GM19324 (cell line): Measurements from ENCODE around the gene SLC4A8.

ENCODE experiments used
- ATAC-seq: cut with Tn5 transposase; IDR thresholded peaks from one replicate; pipeline ENCODE4 v1.9.1; 2021; ENCODE audit warnings: mild to moderate bottlenecking, moderate library complexity; ENCODE audit not compliant: unreplicated experiment, low FRiP score

The SLC4A8 gene

DNA sequence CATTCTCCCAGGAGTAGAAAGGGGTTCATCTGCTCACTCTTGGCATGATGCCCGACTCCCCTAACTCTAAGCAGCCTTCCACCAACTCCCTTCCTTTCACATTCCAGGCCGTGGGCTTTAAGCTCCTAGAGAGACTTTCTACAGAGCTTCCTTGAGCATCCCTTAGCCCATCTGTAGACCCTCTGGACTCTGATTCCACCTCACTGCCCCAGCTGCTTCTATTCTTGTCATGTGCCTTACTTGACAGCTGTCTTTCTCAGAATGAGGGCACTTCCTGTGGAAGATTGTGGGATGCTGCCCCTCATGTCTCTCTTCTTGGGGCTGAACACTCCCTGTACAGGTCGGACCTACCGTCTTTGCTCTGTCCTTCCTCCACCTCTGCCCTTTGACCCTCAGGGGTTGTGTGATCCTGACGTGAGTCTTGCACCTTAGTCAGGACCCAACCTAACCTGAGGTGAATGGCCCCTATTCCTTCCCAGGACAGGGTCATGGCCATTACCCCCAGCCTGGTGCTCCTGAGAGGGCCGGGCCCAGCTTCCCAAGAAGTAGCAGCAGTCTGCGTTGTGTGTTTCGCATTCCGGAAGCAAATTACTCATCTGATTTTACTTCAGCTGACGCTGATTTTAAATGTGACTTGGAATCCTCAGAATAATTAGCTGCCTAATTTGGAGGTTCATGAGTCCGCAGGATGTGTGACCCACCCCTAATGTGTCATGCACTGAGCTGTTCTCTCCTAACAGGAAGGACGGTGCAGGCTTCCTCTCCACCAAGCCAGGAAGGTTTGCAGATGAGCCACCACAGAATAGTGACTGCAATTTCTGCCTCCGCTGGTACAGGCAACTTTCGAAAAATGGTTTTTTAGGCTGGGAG is 30.7 kb upstream of the SLC4A8 start:
- ATAC-seq = no peak

DNA sequence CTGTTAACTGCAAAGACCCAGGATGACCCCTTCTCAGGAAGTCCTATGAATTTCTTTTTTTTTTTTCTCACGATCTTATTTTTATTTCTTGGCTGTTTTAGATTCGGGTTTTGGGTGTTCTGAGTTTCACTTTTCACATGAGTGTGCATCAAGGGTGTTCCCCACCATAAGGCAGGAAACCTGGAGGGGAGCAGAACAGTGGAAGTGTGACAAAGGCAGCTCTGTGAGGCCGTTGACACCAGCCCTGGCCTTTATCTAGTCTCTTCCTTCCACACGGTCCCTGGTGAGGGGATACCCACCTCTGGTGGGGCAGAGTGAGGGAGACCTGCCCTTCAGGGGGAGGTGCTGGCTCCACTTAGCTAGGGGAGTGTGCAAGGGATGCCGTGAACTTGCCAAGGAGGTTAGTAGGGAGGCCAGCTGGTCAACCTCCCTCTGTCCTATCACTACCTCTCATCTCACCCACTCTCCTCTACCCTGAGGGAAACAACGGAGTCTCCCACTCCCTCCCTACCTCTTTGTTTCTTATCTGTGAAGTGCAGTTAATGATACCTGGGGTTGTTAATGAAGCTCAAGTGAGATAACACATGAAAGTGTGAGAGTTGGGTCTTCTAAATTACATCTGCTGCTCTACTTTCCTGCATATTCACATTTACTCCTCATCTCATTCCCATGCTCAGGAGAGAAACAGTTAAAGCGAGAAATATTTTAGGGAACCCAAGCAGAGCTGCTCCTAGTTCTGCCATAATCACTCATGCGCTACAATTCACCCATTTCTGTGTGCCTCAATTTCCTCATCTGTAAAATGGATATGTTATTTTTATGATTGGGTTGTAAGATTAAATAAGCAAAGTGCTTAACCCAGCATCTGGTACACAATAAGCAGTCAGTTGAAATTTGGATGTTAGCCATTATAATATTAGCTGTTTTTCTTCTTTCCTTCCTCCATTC is 29.1 kb upstream of the SLC4A8 start:
- ATAC-seq = no peak

GRCh38 chr12:51397670-51398069 is 27.0 kb upstream of the SLC4A8 start:
- no peak for ATAC-seq

DNA sequence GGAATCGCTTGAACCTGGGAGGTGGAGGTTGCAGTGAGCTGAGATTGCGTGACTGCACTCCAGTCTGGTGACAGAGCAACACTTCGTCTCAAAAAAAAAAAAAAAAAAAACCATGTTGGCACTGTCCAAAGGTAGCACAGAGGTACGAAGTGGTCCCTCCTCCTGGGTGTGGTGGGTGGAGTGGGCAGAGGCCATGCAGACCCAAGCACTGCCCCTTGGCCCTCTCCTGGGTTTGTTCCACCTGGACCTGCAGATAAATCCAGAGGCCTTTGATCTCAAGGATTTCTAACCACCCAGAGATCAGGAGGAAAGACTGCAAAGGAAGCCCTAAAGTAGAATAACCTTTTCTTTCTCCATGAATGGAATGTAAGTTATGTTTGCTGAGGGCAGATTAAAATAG is 24.7 kb upstream of the SLC4A8 start:
- no peak for ATAC-seq

- no peak for ATAC-seq
Measured at GRCh38 chr12:51401020-51401419, 23.6 kb upstream of the SLC4A8 start.

GRCh38 chr12:51401486-51401885 is 23.1 kb upstream of the SLC4A8 start:
- no peak for ATAC-seq

GRCh38 chr12:51401900-51402299 is 22.7 kb upstream of the SLC4A8 start:
- no peak for ATAC-seq

GRCh38 chr12:51403159-51403558 is 21.5 kb upstream of the SLC4A8 start:
- ATAC-seq = no peak

DNA sequence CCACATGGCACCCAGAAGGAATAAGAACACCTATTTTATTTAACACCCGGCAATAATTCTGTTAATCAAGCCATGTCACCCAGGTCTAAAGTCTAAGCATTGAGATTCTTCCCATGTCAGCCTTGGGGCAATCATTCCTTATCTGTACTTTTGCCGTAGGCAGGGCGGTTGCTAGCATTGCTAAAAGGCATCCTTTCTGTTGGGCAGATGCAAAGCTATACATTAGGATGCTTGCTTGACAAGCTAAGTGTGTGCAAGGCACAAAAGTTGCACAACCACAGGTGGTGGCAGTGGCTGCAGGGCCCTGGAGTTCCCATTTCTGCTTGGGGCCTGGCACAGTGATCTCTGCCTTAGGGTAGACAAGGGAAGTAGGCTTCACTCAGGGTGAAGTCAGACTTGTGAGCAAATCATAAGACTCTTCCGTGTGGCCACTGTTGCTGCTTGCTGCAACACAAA is 20.9 kb upstream of the SLC4A8 start:
- ATAC-seq = no peak

DNA sequence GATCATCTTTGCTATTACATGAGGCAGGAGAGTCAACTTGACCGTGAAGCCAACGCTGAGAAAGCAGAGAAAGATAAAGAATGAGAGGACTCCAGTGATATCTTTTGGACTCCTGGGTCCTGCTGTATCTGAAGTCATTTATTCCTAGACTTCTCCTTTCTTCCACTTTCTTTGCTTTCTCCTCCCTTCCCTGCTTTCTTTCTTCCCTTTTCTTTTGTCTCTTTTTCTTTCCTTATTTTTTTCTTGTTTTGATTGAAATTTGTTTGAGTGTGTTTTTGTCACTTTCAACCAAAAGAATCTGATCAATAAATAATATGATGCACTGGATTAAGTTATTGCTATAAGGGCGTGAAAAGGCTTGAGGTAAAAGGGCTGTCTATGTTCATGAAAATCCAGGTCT is 20.0 kb upstream of the SLC4A8 start:
- no peak for ATAC-seq

DNA sequence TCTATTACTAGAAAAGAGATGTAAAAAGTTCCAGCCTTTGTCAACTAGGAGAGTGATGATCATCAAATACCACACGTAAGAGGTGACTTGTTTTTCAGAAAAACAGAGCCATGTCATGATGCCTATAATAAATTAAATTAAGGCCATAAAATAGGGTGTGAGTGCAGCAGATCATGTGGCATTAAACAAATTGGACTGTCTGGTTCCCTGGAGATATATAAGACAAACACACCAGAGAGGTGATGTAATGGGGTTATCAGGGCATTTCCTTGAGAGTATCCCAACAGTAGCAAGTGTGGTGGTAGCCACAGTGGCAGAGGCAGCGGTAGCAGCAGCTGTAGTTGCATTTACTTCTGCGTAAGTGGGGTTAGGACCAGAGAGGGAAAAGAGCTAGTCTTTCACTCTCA is 18.8 kb upstream of the SLC4A8 start:
- no peak for ATAC-seq

DNA sequence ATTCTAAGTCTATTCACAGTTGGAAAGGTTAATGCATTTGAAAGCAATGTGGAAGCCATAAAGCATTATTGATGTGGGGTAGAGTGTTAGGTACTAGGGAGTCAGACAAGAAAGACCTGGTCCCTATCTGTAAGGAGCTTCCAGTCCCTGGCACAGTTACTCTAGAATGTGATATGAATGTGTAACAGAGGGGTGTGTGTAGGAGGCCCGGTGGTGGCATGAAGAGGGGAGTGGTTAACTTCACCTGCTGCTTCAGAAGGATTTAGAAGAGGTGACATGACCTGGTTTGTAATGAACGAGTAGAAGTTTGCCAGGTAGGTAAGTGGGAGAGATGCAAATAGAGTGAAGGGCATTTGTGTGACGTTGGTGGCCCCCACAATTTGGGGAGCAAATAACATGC is 18.3 kb upstream of the SLC4A8 start:
- no peak for ATAC-seq

DNA sequence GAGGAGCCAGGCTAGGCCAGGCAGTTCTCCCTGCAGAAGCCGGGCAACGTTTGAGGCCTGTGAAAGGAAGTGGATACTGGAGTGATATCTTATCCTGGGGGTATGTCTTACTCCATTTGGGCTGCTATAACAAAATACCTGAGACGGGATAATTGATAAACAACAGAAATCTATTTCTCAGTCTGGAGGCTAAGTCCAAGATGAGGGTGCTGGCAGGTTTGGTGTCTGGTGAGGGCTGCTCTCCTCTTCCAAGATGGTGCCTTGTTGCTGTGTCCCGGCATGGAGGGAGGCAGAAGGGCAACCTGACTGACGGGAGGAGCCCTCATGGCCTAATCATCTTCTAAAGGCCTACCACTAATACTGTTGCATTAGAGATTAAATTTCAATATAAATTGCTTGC is 17.8 kb upstream of the SLC4A8 start:
- no peak for ATAC-seq

GRCh38 chr12:51407604-51408003 is 17.0 kb upstream of the SLC4A8 start:
- no peak for ATAC-seq

DNA sequence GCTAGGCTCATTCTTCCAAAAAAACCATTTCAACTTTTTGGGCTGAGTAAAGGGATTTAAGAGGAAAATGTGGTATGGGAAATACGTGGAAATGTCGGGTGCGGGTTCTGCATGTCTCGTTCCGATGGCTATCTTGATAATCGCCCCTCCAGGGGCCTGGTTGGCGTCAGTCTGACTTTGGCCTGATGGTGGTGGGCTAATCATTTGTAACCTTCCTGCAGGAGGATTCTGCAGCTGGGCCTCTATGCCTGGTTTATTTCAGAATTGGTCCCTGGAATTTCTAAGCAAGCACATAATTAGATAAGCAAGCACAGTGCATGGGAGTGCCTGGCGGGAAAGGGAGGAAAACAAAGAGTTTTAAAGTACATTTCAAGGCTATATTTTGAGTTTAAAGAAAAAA is 14.8 kb upstream of the SLC4A8 start:
- no peak for ATAC-seq

- no peak for ATAC-seq
Measured at GRCh38 chr12:51413149-51413548, 11.5 kb upstream of the SLC4A8 start.

GRCh38 chr12:51413791-51414190 is 10.8 kb upstream of the SLC4A8 start:
- no peak for ATAC-seq

DNA sequence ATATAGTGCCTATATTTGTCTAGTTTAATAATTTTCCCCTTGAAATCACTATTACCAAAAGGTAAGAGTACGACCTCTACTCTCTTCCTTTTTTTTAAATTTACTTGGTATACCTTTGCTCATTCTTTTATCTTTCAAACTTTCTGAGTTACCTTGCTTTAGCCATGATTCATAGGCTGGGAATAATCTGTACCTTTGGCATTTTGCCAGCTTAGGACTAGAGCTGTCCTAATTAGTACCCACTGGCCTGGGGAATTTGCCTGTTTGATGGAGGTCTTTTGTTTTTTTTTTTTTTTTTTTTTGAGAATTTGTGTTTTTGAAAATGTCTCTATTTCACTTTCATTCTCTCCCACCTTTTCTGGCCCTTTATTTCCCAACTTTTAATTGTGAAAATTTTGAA is 8.7 kb upstream of the SLC4A8 start:
- ATAC-seq = no peak

- no peak for ATAC-seq
Measured at GRCh38 chr12:51417826-51418225, 6.8 kb upstream of the SLC4A8 start.

DNA sequence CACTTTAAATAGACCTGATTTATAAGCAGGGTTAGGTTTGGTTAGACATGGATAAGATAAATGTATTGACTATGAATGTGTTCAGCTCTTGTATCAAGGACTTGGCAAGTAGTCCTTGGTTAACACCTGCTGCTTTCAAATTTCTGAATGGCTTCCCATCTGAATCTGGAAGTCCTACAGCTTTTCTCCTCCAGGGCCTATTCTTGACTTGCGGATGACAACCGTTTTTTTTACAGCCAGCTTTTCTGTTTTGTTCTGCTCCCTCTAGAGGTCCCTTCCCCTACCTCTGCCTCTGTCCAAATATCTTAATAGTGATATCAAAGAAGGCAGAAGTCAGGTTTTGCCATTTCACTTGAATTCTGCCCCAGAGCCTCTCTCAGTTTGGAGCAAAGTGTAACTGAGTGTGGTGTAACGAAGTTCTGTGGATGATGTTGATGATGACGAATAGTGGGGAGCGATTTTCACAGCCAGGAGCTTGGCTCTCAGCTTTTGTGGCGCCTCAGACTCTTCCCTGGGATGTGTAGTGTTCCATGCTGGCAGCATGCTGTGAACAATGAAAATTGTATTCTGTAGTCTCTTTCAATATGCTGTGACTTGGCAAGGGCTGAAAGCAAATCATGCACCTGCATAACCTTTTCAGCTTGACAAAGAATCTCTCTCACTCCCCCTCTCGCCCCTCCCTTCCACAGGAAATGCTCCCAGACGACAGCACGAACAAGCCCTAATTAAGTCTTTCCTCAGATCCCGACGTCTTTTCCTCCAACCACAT is 5.0 kb upstream of the SLC4A8 start:
- ATAC-seq = no peak
